Activated CD4-positive, alpha-beta T cell treated with anti-CD3 and anti-CD28 coated beads, Interleukin-2, amount 50 U/mL, for 4 hours (primary cell): ENCODE measurements around the gene NR2E3.
"Not testable (repeated sequence)": the region's sequence is repeated elsewhere in the genome, so short reads cannot be mapped to it uniquely, and the experiment has no call there.

ENCODE experiments used
- DNase-seq, 2 experiments: peaks; one replicate each; pipeline ENCODE4 v3.0.0-alpha.2; 2020

NR2E3 gene

GRCh38 chr15:71820127-71820526, 9.8 kb downstream of the NR2E3 start:
- no peak for DNase-seq

DNA sequence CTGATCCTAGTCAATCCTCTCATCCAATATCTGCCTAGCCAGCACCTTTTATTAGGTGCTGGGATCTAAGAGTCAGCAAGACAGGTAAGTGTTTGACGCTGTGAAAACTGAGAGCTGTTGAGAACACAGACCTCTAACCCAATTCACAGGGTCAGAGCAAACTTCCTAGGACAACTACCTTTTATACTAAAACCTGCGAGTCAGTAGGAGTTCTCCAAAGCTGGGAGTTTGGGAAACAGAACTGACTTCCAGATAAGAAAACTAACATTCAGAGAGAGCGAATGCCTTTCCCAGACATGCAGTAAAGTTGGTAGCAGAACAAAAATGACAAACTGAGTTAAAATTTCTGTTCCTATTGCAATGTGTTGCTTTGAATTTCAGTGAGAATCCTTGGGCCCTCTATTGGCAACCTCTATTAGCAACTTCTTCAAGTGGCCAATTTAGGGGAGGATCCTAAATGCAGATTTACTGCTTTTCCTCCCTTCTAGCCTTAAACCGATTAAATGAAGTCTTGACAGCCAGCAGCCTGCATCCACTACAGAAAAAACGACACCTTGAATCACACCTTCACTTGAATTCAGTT, 11.3 kb downstream of the NR2E3 start:
- no peak for DNase-seq

- DNase-seq, result no peak
Measured at GRCh38 chr15:71822890-71823630, 12.7 kb downstream of the NR2E3 start.

DNA sequence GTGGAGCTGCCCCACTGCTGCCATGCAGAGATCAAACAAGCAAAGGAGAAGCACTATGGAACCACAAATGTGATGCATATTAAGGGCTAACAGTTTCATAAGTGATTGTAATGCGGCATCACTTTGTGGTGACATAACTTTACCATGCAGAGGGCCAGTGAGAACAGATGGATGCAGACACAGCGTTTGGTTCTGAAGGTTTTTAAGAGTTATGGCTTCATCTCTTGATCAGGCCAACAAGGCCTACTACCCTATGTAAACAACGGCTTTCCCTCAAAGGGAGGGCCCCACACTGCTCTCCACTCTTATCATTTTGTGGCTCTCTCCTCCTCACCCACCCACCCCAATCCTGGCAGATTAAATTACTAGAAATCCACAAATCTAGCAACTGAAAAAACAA, 13.4 kb downstream of the NR2E3 start:
- DNase-seq, result no peak

GRCh38 chr15:71825021-71825730, 14.8 kb downstream of the NR2E3 start:
- DNase-seq, result no peak

GRCh38 chr15:71826196-71826595, 15.8 kb downstream of the NR2E3 start:
- DNase-seq, result no peak

- no peak for DNase-seq
Measured at GRCh38 chr15:71830981-71831380, 20.6 kb downstream of the NR2E3 start.

GRCh38 chr15:71841563-71841962, 31.2 kb downstream of the NR2E3 start:
- no peak for DNase-seq

DNA sequence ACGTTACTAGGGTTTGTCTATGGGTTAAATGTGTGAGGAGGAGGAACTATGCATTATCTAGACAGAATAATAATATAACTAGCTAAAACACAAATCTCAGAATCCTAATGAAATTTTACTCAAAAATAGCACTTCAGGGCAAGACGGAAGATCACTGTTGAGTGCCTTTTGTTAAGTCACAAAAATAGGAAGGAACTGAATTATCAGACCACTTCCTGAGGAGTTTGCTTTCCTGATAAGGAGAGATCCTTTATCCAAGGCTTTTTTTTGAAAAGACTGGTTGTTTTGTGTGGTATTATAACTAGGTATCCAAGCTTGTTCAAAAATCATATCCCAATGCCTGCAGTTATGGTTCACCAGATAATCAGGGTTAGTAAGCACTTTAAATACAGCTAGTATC, 34.6 kb downstream of the NR2E3 start:
- DNase-seq, result no peak

DNA sequence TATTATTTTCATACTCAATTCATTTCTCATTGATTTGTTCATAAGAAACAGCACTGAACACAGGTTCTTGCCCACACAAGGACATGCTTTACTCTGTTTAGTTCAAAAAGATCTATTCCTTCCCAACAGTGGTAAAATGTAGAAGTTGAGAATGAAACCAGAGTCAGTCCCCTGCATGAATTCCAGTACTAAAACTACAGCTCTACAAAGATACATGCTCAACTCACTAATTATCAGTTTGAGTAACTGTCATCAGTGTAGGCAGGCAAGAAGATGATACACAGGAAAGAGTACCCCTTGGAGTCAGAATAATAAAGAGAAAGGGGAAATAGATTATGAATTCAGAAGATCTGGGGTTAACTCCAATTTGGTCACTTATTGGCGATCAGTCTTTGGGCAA, 43.2 kb downstream of the NR2E3 start:
- no peak for DNase-seq

- not testable (repeated sequence) for DNase-seq
Measured at GRCh38 chr15:71858232-71858631, 47.9 kb downstream of the NR2E3 start.
